HG03575 (cell line): ENCODE measurements around the gene HMGCS1.
A peak's percentile ranks its signal among the peaks of the same experiment; 100 is the strongest.
"Not testable (repeated sequence)": the region's sequence is repeated elsewhere in the genome, so short reads cannot be mapped to it uniquely, and the experiment has no call there.

Source experiments
- ATAC-seq: cut with Tn5 transposase; IDR thresholded peaks from one replicate; pipeline ENCODE4 v1.9.1; 2021; ENCODE audit not compliant: unreplicated experiment, insufficient number of reproducible peaks, low FRiP score; ENCODE audit errors: extremely low read depth

HMGCS1 gene

DNA sequence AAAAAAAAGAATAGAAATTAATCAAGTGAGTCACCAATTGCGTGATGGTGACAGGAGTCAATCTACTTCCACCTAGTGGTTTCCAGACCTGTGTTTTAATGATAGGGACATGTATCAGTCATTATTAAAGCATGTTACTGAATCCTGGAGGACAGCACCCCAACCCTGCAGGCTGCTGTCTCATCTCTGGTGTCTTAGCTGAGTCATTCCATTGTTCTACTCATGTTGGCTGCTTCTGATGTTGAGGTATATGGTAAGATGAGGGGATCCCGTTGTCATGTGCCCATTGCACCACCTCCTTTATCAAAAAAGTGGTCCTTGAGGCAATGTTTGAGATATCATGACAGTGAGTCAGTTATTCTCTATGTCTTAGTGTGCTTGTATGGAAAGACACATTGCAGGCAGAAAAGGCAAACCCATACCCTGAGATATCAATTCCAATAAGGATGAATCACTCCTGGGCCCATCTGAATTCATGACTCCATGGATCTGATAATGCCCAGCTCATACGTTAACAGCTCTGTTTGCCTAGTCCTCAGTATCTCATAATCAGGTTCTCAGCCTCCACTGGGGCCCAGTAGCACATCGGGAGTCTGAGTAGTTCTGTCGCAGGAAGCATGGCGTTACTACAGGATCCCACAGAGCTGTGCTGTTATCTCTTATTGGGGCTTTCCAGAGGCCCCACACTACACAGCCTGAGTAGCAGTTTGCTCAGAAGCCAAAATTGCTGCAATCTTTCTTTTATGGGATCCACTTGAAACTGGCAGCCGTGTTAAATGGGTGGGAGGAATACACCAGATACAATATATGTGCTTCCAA is 31.2 kb downstream of the HMGCS1 start:
- ATAC-seq, result no peak

DNA sequence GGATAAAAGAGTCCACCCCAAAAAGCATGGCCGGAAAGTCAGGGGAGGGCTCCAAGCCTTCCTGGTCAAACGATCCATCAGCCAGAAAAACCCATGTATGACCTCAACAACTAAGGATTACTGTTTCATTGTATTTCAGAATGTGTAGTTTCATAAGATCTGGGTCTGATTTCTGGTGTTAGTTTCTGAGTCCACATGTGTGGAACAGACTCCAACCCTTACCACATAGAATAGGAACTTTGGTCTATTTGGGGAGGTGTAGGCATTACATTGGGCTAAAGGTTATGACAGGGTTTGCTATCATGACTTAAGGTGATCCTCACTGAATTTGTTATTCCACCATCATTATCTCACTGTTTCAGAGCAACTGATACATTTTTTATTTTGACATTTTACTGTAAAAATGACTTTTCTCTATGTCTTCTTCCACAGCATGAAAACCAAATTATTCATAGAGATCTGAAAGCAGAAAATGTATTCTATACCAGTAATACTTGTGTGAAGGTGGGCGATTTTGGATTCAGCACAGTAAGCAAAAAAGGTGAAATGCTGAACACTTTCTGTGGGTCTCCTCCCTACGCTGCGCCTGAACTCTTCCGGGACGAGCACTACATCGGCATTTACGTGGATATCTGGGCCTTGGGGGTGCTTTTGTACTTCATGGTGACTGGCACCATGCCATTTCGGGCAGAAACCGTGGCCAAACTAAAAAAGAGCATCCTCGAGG is 33.5 kb downstream of the HMGCS1 start:
- no peak for ATAC-seq

- ATAC-seq, result no peak
These were observed 37.8 kb downstream of the HMGCS1 start for GRCh38 chr5:43275391-43275790.

GRCh38 chr5:43274435-43275114 is 38.6 kb downstream of the HMGCS1 start:
- ATAC-seq, result no peak

GRCh38 chr5:43273552-43273951 is 39.7 kb downstream of the HMGCS1 start:
- no peak for ATAC-seq

DNA sequence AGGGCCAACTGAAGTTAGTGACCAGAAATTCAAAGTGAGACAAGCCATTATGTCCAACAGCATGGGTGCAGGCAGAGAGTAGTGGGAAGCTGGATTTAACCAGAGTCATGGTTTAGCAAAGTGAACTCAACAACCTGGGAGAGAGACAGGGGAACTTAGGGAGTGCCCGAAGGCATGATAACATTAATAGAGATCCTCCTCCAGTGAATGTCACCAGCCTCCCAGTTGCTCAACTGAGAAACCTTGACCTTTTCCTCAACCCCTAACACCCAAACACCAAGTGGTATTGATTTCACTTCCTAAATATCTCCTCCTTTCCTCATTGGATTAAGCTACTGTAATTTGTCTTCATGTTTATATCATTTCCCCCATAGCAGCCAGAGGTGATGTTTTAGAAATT is 42.6 kb downstream of the HMGCS1 start:
- no peak for ATAC-seq

GRCh38 chr5:43268188-43268820 is 44.9 kb downstream of the HMGCS1 start:
- ATAC-seq, result no peak

DNA sequence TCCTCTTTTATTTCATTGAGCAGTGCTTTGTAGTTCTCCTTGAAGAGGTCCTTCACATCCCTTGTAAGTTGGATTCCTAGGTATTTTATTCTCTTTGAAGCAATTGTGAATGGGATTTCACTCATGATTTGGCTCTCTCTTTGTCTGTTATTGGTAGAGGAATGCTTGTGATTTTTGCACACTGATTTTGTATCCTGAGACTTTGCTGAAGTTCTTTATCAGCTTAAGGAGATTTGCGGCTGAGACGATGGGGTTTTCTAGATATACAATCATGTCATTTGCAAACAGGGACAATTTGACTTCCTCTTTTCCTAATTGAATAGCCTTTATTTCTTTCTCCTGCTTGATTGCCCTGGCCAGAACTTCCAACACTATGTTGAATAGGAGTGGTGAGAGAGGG is 50.9 kb downstream of the HMGCS1 start:
- ATAC-seq, result not testable (repeated sequence)

- ATAC-seq, result no peak
These were observed 55.1 kb downstream of the HMGCS1 start for GRCh38 chr5:43258116-43258515.

DNA sequence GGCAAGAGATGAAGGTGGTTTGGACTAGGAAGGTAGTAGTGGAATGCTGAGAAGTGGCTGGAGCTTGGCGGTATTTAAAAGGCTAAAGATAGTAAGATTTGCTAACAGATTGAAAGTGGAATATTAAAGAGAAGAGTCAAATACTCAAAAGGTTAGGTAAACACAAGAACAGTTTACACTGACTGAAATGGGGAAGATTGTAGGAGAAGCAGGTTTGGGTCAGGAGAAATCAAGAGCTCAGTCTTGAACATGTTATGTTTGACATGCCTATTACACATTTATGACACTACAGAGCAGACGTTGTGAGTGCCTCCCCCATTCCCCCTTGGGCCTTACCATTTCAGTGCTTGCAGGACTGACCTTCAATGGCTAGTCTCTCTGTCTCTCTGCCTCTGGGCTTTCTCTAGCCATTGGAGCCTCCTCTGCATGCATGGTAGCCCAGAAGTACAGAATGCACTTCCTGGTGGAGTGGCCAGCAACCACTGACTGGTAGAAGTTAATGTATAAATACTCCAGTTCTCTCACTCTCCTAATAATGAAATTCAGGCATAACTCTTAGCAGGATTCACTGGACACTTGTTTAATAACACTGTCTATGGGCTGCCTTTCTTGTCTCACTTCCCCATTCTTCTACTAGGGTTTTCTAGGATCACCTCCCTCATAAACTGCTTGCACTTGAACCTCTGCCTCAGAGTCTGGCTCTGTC is 56.8 kb downstream of the HMGCS1 start:
- ATAC-seq, result no peak

- no peak for ATAC-seq
These were observed 57.5 kb downstream of the HMGCS1 start for GRCh38 chr5:43255704-43256103.

- ATAC-seq, result no peak
These were observed 61.5 kb downstream of the HMGCS1 start for GRCh38 chr5:43251754-43252153.

DNA sequence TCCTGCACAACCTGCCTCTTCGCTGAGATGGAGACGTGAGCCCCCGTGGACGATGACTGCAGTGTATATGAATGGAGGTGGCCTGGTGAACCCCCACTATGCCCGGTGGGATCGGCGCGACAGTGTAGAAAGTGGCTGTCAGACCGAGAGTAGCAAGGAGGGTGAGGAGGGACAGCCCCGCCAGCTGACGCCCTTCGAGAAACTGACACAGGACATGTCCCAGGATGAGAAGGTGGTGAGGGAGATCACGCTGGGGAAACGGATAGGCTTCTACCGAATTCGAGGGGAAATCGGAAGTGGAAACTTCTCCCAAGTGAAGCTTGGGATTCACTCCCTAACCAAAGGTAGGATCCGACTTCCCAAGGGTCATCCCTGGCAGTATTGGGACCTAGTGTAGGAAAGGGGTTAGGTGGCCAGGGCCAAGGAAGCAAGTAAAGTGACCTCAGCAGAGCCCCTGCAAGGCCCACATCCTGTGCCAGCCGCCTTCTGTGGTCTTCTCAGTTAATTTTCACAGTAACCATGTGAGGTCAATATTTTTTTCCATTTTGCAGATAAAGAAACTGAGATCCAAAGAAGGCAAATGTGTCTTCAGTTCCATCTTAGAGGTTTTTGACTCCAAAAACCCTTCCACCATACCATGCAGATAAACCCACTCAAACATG is 67.4 kb downstream of the HMGCS1 start:
- ATAC-seq, result no peak

GRCh38 chr5:43244823-43245565 is 68.2 kb downstream of the HMGCS1 start:
- ATAC-seq, result peak; percentile 78

- ATAC-seq, result no peak
These were observed 69.9 kb downstream of the HMGCS1 start for GRCh38 chr5:43243270-43243669.

DNA sequence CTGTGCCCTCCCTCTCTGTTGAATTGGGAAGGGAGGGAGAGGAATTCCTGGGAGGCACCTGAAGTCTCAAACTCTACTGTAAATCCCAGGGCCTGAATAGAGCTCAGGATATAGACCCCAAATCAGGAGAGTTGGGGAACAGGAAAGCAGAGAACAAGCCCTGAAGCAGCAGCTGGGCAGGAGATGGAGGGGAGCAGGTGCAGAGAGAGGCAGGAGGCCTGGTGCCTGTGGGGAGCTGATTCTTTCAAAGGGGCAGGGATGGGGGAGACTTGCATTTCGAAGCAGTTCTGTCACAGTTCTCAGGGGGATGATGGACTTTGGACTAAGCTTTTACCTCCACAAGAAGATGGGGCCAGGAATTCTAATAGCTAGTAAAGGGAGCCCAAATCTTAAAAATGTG is 71.0 kb downstream of the HMGCS1 start:
- ATAC-seq, result no peak
